HG02870 (cell line): ENCODE data around the gene ELK4.

Experiments used
- ATAC-seq: cut with Tn5 transposase; IDR thresholded peaks from one replicate; pipeline ENCODE4 v1.9.1; 2021; ENCODE audit warnings: mild to moderate bottlenecking, moderate library complexity; ENCODE audit not compliant: unreplicated experiment

The ELK4 gene

GRCh38 chr1:205596876-205597275 is 34.9 kb downstream of the ELK4 start:
- ATAC-seq = no peak

- ATAC-seq = no peak
These were observed 36.0 kb downstream of the ELK4 start for GRCh38 chr1:205595861-205596260.

- ATAC-seq = no peak
These were observed 36.4 kb downstream of the ELK4 start for GRCh38 chr1:205595435-205595834.

DNA sequence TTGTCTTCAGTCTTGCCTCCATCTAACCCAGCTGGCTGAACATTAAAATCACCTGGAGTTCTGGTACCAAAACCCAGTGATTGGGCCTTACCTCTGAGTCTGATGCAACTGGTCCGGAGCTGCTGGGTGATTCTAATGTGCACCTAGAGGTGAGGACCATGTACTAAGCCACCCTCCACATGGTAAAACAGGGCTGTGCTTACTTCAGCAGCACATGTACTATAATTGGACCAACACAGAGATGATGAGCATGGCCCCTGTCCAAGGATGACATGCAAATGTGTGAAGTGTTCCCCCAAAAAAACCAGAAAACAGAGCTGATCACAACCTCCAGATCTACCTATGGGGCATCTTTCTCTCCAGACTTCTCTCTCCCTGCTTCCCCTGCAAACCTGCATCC is 37.0 kb downstream of the ELK4 start:
- no peak for ATAC-seq

DNA sequence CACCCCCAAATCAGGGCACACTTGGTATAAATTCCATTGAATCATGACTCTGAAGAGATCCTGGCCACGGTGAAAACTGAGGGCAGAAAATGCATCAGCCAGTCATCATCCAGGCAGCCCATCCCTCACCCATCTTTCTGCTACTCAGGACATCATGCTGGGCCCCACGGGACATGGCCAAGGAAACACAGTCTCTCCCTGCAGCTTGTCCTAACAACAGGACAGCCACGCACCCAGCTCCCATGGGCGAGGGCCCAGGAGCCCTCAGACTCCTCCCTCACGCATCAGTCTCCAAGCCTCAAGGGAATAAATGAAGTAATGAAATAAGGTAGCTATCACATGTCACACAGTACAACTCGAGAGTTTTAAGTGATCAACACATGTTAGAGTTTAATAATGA is 37.8 kb downstream of the ELK4 start:
- no peak for ATAC-seq

DNA sequence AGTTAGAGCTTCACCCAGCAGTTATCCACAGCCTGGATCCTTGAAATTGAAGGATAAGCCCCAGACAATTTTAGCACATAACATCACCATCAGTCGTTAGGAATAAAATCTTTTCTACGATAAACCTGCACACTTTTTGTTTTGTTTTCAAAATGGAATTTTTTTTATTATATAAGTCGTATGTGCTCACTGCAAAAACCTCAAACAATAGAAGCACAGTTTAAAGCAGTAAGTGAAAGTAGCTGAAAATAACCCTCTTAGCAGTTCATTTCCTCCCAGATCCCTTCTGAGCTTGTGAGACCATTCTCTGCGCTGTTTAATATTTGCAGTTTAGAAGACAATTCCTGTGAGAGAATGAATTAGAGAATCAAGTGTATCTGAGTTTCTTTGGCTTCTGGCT is 38.3 kb downstream of the ELK4 start:
- no peak for ATAC-seq

DNA sequence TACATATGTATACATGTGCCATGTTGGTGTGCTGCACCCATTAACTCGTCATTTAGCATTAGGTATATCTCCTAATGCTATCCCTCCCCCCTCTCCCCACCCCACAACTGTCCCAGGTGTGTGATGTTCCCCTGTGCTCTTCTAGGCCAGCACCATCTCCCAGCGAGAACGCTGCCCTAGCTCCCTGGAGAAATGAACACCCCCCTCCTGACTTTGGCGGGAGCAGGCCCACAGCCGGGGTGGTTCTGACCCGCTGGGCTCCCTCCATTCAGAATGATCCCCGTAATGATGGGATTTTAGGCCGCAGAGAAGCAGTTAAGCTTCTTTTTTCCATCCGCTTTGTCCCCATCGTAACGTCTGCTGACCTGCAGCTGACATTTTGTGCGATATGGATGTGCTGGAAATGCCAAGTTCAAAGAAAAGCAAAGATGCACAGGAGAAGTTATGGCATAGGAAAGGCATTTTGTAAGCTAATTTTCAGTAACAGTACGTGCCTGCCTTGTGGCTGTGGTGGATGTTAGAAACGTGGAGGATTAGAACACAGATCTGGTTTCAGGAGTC is 39.3 kb downstream of the ELK4 start:
- ATAC-seq = no peak

DNA sequence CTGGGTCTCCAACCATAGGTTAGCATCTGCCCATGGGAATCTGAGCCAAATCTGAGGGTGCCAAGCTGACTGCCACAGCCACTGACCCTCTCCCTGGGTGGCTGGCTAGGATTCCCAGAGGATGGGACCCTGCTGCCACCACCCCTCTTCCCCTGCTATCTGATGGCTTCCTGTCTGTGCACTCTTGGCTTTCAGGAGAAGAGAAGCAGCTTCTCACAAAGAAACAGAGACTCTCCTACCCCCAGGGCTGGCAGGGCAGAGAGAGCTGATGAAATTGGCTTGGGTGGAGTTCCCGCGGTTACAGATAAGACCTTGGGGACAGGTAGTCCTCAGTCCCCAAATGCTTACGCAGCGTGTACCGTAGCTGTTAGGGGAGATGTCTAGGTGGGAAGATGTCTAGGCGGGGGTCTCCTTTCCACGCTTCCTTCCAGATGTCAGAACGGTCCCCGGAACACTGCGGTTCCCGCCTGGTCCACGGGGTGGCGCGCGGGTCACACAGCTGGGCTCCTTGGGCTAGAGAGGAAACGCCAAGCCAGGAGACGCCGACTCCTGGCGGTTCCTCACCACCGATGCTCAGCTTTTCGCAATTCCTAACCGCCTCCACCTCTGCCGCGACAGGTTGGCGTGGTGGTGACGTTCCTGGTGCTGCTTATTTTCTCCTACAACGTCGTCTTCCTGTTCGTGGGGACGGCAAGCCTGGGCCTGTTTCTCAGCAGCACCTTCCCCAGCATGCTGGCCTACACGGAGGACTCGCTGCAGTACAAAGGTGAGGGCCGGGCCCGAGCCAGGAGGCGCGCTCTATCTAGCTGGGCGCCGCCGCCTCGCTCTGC is 40.1 kb downstream of the ELK4 start:
- ATAC-seq = peak; percentile 68

DNA sequence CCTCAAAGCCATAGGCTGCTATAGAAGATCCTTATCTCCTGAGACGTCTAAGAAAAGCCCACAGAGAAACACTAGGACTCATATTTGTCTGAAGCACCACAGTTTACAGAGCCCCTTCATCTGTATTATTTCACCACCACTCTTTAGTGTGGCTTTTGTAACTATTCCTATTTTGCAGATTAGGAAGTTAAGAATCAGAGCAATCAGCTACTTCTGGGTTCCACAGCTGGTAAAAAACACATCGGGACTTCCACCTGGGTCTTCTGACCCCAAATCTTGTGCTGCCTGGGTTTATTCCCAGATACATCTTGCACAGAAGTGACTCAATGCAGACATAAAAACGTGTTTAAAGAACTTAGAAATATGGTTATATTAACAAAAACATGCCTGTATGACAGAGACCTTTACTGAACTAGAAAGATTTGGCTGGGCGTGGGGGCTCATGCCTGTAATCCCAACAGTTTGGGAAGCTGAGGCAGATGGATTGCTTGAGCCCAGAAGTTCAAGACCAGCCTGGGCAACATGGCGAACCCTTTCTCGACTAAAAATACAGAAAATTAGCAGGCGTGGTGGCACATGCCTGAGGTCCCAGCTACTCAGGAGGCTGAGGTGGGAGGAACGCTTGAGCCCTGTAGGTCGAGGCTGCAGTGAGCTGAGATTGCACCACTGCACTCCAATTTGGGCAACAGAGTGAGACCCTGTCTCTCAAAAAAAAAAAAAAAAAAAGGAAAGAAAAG is 40.9 kb downstream of the ELK4 start:
- ATAC-seq = no peak

DNA sequence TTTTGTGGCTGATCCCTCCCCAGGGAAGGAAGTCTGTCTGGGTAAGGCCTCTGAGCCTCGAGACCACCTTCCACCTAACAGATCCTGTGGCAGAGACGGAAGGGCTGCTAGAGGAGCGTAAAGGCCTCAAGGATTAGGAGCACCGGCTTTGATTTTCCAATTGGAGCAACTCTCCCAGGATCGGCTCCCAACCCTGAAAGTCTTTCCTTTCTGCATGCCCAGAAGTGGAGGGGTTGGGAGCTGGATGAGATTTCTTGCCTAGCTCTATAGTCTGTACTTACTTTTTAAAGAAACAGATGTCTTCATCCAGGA is 41.4 kb downstream of the ELK4 start:
- no peak for ATAC-seq

- no peak for ATAC-seq
These were observed 42.0 kb downstream of the ELK4 start for GRCh38 chr1:205589618-205590456.

DNA sequence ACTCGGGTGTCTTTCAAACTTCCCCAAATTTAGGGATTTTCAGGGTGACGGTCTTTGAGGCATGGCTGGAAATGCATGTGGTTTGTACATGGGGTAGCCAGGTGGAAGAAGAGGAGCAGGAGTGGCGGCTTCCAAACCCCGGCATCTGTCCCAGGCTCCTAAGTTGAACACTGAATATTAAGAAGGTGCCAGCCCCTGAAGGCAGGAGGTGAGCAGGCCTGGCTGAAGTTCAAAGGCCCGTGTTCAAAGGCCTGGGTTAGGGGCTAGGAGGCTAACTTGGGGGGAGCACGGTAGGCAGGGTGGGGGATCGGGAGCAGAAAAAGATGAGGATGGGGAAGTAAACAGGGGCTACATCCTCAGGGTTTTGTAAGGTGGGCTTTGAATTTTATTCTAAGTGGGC is 42.8 kb downstream of the ELK4 start:
- ATAC-seq = no peak

DNA sequence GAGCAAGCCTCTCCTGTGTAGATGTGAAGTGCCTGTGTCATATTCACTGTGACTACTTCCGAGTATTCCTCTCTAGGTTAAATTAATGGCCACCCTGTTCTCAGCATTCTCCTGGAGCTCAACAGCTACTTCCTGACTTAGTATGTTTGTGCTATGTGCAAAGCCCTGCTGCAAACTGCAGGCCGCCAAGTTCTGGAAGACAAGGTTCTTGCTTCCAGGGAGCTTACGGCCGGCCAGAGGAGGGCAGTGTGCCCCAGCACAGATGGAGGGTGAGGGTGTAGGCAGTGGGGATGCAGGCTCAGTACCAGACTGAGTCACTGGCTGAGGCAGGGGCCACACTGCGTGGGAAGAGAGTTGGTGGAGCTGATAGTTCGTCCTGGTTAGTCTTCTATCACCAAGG is 43.2 kb downstream of the ELK4 start:
- no peak for ATAC-seq

DNA sequence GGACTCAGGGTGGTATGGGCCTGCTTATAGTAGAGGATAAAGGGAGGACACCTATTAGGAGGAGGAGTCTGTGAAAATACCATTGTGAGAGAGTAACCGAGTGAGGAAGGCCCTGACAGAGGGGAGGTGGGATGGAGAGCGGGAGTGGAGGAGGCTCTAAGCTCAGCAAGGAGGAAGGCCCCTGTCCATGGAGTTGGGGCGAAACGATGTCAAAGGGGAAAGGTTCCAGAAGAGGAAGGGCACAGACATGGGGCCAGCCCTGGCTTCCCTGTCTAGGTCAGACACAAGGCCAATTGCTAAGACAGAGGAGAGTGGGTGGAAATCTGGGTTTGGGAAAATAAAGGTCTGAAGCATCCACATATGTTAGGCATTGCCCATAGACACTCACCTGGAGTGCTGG is 44.2 kb downstream of the ELK4 start:
- no peak for ATAC-seq

- no peak for ATAC-seq
These were observed 45.7 kb downstream of the ELK4 start for GRCh38 chr1:205585835-205586785.

- ATAC-seq = no peak
These were observed 46.5 kb downstream of the ELK4 start for GRCh38 chr1:205585169-205585834.

- ATAC-seq = no peak
These were observed 47.1 kb downstream of the ELK4 start for GRCh38 chr1:205584732-205585131.

DNA sequence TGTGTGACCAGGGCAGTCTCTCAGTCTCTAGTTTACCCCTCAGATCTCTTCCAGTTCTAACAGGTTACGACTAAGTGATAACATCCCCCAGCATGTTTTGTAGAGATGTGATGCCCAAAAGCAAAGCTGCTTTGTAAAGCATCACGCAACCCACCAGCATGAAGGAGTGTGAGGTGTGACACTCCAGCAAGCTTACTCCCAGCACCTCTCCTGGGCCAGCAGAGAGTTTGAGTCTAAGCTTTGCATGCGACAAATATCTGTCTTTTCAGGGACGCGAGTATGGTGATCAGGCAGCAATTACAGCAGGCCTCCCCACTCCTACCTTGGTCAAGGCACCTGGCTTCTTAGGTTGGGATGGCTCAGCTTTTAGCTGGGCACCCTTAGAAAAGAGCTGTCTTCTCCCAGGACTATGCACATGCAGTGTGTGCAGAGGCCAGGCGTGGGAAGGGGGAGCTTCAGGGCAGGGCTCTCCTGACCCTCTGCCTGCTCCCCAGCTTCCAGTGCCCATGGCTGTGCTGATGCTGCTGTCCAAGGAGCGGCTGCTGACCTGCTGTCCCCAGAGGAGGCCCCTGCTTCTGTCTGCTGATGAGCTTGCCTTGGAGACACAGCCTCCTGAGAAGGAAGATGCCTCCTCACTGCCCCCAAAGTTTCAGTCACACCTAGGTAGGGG is 48.2 kb downstream of the ELK4 start:
- ATAC-seq = no peak
